ENCODE results near the gene OR8J3.

DNA sequence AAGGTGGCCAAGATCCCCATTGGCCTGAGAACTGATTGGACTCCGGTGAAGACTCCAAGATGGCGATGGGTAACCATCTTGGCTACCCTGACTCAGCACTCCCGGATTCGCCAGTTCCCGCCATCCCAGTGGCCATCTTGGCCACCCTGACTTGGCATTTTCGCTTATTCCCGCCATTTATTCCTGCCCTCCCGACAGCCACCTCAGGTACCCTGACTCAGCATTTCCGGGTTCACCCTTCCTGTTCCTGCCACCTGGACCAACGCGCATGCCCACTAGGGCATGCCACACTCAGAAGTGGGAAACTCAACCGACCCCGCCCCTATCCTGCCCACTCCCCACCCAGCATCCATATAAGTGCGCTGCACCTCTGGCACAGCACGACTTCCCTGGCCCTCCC lies 12.3 kb upstream of the OR8J3 start:
- no peak for TF ChIP-seq CTCF (IDR thresholded peaks at IDR 0.05)
- no peak for TF ChIP-seq EZH2 (IDR thresholded peaks at IDR 0.05; ENCODE audit: borderline replicate concordance, insufficient read depth, low read depth, low read length, poor library complexity, severe bottlenecking)
